Kidney (tissue), 14 donors: ENCODE data around the gene ST3GAL5. TPM values are rescaled to one million over a fixed set of nuclear protein-coding genes. Genes with fewer than 3 reads are reported as not detected.

Experiments
- DNase-seq, 5 donors: peaks; one replicate each; pipeline ENCODE4 v3.0.0-alpha.2; 2013 to 2020
- FAIRE-seq: peaks from 2 replicates; lab custom pipeline; 2012; peaks lifted over from hg19 to GRCh38; lab: Jason Lieb, UNC
- H3K27ac ChIP-seq, 2 donors: one replicate each; pipeline ENCODE4 v1.7.0; 2013; ENCODE audit warnings: low read depth in 2 of 2, low read length in 2 of 2, inconsistent platforms in 1 of 2
- H3K27me3 ChIP-seq: one replicate; pipeline ENCODE4 v1.7.1; 2013; ENCODE audit warnings: low read length, inconsistent platforms; ENCODE audit not compliant: control insufficient read depth, insufficient read depth
- H3K36me3 ChIP-seq, 3 donors: one replicate each; pipeline versions ENCODE4 v1.7.0 to v1.7.1; 2013; ENCODE audit warnings: low read length in 3 of 3, control low read depth in 1 of 3, inconsistent platforms in 1 of 3; ENCODE audit not compliant: insufficient read depth in 3 of 3, control insufficient read depth in 2 of 3
- H3K4me1 ChIP-seq, 3 donors: one replicate each; pipeline versions ENCODE4 v1.7.0 to v1.7.1; 2013; ENCODE audit warnings: low read length in 3 of 3, inconsistent platforms in 1 of 3, low read depth in 1 of 3; ENCODE audit not compliant: control insufficient read depth in 2 of 3, insufficient read depth in 2 of 3
- H3K4me3 ChIP-seq, 3 donors: one replicate each; pipeline versions ENCODE4 v1.7.0 to v1.8.1; 2013; ENCODE audit warnings: low read length in 3 of 3, control low read depth in 1 of 3, inconsistent platforms in 1 of 3
- H3K9ac ChIP-seq, 3 donors: one replicate each; pipeline versions ENCODE4 v1.7.0 to v1.7.1; 2013; ENCODE audit warnings: low read length in 3 of 3, control low read depth in 1 of 3, inconsistent platforms in 1 of 3
- H3K9me3 ChIP-seq, 3 donors: one replicate each; pipeline versions ENCODE4 v1.7.0 to v1.7.1; 2013; ENCODE audit warnings: low read length in 3 of 3, control low read depth in 1 of 3, inconsistent platforms in 1 of 3; ENCODE audit not compliant: control insufficient read depth in 2 of 3, insufficient read depth in 1 of 3
- CTCF ChIP-seq: IDR thresholded peaks from 3 replicates; pipeline ENCODE4 v1.5.1; 2012; ENCODE audit warnings: mild to moderate bottlenecking, moderate library complexity, borderline replicate concordance; ENCODE audit not compliant: insufficient read depth; ENCODE audit errors: extremely low read depth
- intact Hi-C: fragments of 100-400 bp; cut with DNase I; formaldehyde crosslinking; loops from one replicate; pipeline ENCODE4 v1.11.1; 2022
- polyA plus RNA-seq: library from polyadenylated mRNA; stranded (reverse); fragments of 350-450 nt; fragmentation: Illumina TruSeq; extraction: RNeasy Lipid Tissue Mini Kit (QIAGEN cat#74804); gene quantifications from one replicate; pipeline ENCODE4 v1.2.3, GENCODE V29; 2014; ENCODE audit warnings: low read depth, low replicate concordance; ENCODE audit not compliant: insufficient read depth
- total RNA-seq: library from RNA; stranded (reverse); fragmentation: NEBNext Ultra II Directional; extraction: Animal tissue kit (Norgen Biotek cat#: 25700); gene quantifications from one replicate; pipeline ENCODE4 v1.2.1, GENCODE V29; 2021
- donor health status: control.
- donor health status: control.
- donor health status: control.
- donor health status: control.
- donor health status: control.
- donor health status: DM: yes; HTN: yes; CAD: no.
- donor health status: Normal renal cell carcinoma (clear cell type).

ST3GAL5 gene
- total and polyA plus RNA-seq, 2 donors from 2014 or later, result 7.0 to 14.6 TPM

GRCh38 chr2:85795331-85796045 is 93.3 kb downstream of the ST3GAL5 start:
- Histone ChIP-seq H3K9ac (no peak overlapping the region), H3K27ac (peak overlapping the region in 1 of 2 donors; percentile 2), H3K9me3 (no peaks in the 10 kb centered on the region), H3K4me1 (peaks cover 0 to 19% (median 0%) of the 10 kb centered on the region in 3 donors), H3K4me3 (no peak overlapping the region), H3K36me3 (no peaks in the 10 kb centered on the region), H3K27me3 (no peaks in the 10 kb centered on the region)
- DNase-seq (peak in 2 of 5 donors; percentile 34 to 48), FAIRE-seq (no peak)
- no peak for TF ChIP-seq CTCF
- intact Hi-C loops, result no loop called here

GRCh38 chr2:85794491-85795121 is 94.2 kb downstream of the ST3GAL5 start:
- H3K9me3 ChIP-seq, result no peaks in the 10 kb centered on the region
- no peaks in the 10 kb centered on the region for H3K36me3 ChIP-seq
- H3K4me3 ChIP-seq, result no peak overlapping the region
- DNase-seq, result peak in 2 of 5 donors; percentile 31 to 57
- intact Hi-C loops, result no loop called here
- H3K9ac ChIP-seq, result no peak overlapping the region
- no peak overlapping the region for H3K27ac ChIP-seq
- FAIRE-seq, result no peak
- no peak for TF ChIP-seq CTCF
- H3K4me1 ChIP-seq, result peaks cover 0 to 19% (median 0%) of the 10 kb centered on the region in 3 donors
- no peaks in the 10 kb centered on the region for H3K27me3 ChIP-seq

- no peak overlapping the region for H3K9ac ChIP-seq
- DNase-seq (no peak), FAIRE-seq (no peak)
- intact Hi-C loops, result no loop called here
- H3K27me3 ChIP-seq, result no peaks in the 10 kb centered on the region
- no peak overlapping the region for H3K27ac ChIP-seq
- no peaks in the 10 kb centered on the region for H3K36me3 ChIP-seq
- H3K4me3 ChIP-seq, result no peak overlapping the region
- peaks cover 0 to 19% (median 0%) of the 10 kb centered on the region in 3 donors for H3K4me1 ChIP-seq
- TF ChIP-seq CTCF, result no peak
- no peaks in the 10 kb centered on the region for H3K9me3 ChIP-seq
Measured at GRCh38 chr2:85794038-85794441, 94.8 kb downstream of the ST3GAL5 start.
